Activated CD8-positive, alpha-beta memory T cell treated with anti-CD3 and anti-CD28 coated beads, Interleukin-2, amount 50 U/mL, for 1 hour (primary cell): Measurements from ENCODE around the gene NRDE2.

Source experiments
- DNase-seq: peaks from one replicate; pipeline ENCODE4 v3.0.0-alpha.2; 2020; ENCODE audit errors: extremely low read depth

Gene NRDE2

GRCh38 chr14:90299408-90299807 is 32.3 kb downstream of the NRDE2 start:
- no peak for DNase-seq

- no peak for DNase-seq
Observed at GRCh38 chr14:90297876-90298629, 33.7 kb downstream of the NRDE2 start.

- no peak for DNase-seq
Observed at GRCh38 chr14:90296641-90297040, 35.1 kb downstream of the NRDE2 start.

- DNase-seq, result no peak
Observed at GRCh38 chr14:90295870-90296516, 35.7 kb downstream of the NRDE2 start.

GRCh38 chr14:90294872-90295271 is 36.9 kb downstream of the NRDE2 start:
- no peak for DNase-seq

GRCh38 chr14:90293766-90294730 is 37.7 kb downstream of the NRDE2 start:
- no peak for DNase-seq

GRCh38 chr14:90291699-90292098 is 40.0 kb downstream of the NRDE2 start:
- no peak for DNase-seq

- no peak for DNase-seq
Observed at GRCh38 chr14:90290337-90291011, 41.3 kb downstream of the NRDE2 start.

GRCh38 chr14:90288651-90289355 is 42.9 kb downstream of the NRDE2 start:
- DNase-seq, result no peak

GRCh38 chr14:90287791-90288190 is 44.0 kb downstream of the NRDE2 start:
- DNase-seq, result no peak

- no peak for DNase-seq
Observed at GRCh38 chr14:90281756-90282155, 50.0 kb downstream of the NRDE2 start.

GRCh38 chr14:90281261-90281660 is 50.5 kb downstream of the NRDE2 start:
- DNase-seq, result no peak

GRCh38 chr14:90280096-90280495 is 51.6 kb downstream of the NRDE2 start:
- no peak for DNase-seq

GRCh38 chr14:90278199-90279175 is 53.3 kb downstream of the NRDE2 start:
- no peak for DNase-seq

- no peak for DNase-seq
Observed at GRCh38 chr14:90277581-90278198, 54.1 kb downstream of the NRDE2 start.

GRCh38 chr14:90276646-90277367 is 54.9 kb downstream of the NRDE2 start:
- DNase-seq, result no peak

- DNase-seq, result no peak
Observed at GRCh38 chr14:90275820-90276219, 55.9 kb downstream of the NRDE2 start.

- no peak for DNase-seq
Observed at GRCh38 chr14:90275458-90275814, 56.3 kb downstream of the NRDE2 start.
